Small intestine (tissue), 7 donors: Measurements from ENCODE around the gene KANTR. TPM values are rescaled to one million over a fixed set of nuclear protein-coding genes. Genes with fewer than 3 reads are reported as not detected.
A peak's percentile ranks its signal among the peaks of the same experiment; 100 is the strongest.

Experiments used
- DNase-seq, 2 donors: peaks; one replicate each; pipeline versions ENCODE4 v3.0.0 to v3.0.0-alpha.2; 2013
- FAIRE-seq: peaks from 2 replicates; lab custom pipeline; 2012; peaks lifted over from hg19 to GRCh38; lab: Jason Lieb, UNC
- H3K27ac ChIP-seq, 3 donors: one replicate each; pipeline ENCODE4 v1.5.1; 2013; ENCODE audit warnings: low read length in 2 of 3, mild to moderate bottlenecking in 2 of 3, control low read depth in 1 of 3, inconsistent platforms in 1 of 3, low read depth in 1 of 3, moderate library complexity in 1 of 3
- H3K27me3 ChIP-seq, 3 donors: one replicate each; pipeline ENCODE4 v1.6.1; 2013; ENCODE audit warnings: low read length in 3 of 3, inconsistent platforms in 1 of 3; ENCODE audit not compliant: control insufficient read depth in 3 of 3, insufficient read depth in 3 of 3
- H3K36me3 ChIP-seq, 3 donors: one replicate each; pipeline ENCODE4 v1.6.1; 2013; ENCODE audit warnings: low read length in 3 of 3, inconsistent platforms in 1 of 3, low read depth in 1 of 3, mild to moderate bottlenecking in 1 of 3, moderate library complexity in 1 of 3; ENCODE audit not compliant: control insufficient read depth in 3 of 3, insufficient read depth in 2 of 3
- H3K4me1 ChIP-seq, 3 donors: one replicate each; pipeline ENCODE4 v1.6.1; 2013; ENCODE audit warnings: low read length in 2 of 3, inconsistent platforms in 1 of 3, low read depth in 1 of 3, mild to moderate bottlenecking in 1 of 3, moderate library complexity in 1 of 3; ENCODE audit not compliant: control insufficient read depth in 3 of 3, insufficient read depth in 2 of 3
- H3K4me3 ChIP-seq, 3 donors: one replicate each; pipeline ENCODE4 v1.5.1; 2013; ENCODE audit warnings: low read length in 3 of 3, control low read depth in 1 of 3, inconsistent platforms in 1 of 3, low read depth in 1 of 3, mild to moderate bottlenecking in 1 of 3, moderate library complexity in 1 of 3
- H3K9me3 ChIP-seq, 2 donors: one replicate each; pipeline ENCODE4 v1.6.1; 2013; ENCODE audit warnings: low read depth in 1 of 2, low read length in 1 of 2; ENCODE audit not compliant: control insufficient read depth in 2 of 2, insufficient read depth in 1 of 2
- WGBS, 3 donors: extraction: QIAGEN DNeasy Blood & Tissue Kit; methylation state at CpG; one replicate each; pipeline ENCODE4 v1.1.7; 2013; 5-methylcytosine and 5-hydroxymethylcytosine counted together
- polyA plus RNA-seq, 4 donors: library from polyadenylated mRNA; stranded (reverse) in 3 of 4; unstranded in 1 of 4; fragments of 200-250 nt in 3 of 4; fragments of 120-200 nt in 1 of 4; gene quantifications; one replicate each; pipeline versions ENCODE4 v1.2.1 to v1.2.3, GENCODE V29; 2013
- donor health status: healthy with polysubstance abuse.
- donor health status: control.
- donor health status: control.
- donor health status: Bipolar disorder and iron deficiency.
- donor health status: healthy.

Gene KANTR
- polyA plus RNA-seq, 4 donors: 1.4 to 12.5 (median 4.0) TPM

DNA sequence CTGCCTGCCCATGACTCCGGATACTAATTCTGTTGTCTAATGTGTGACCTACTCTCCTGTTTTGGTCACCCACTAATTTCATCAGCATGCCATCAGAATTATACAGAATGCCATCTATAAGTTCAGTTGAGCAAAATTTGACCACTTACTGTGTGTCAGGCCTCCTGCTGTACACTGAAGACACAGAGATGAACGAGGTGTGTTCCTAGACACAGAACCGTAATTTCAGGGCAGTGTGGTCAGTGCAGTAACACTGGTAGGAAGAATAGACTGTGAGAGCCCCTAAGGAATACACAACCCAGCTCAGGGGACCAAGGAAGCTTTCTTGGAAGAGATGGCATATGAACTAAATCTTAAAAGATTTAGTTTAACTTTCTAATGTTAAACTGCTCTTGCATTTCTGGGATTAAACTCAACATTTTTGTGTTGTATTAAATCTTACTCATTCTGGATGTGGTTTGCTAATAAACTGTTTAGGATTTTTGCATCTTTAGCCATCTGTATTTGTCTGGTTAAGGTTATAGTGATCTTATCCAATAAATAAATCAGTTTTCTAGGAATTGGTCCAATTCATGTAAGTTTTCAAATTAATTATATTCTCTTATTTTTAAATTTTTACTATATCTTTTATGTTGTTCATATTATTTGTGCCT is 34.3 kb downstream of the KANTR start:
- no peak overlapping the region for H3K27ac ChIP-seq
- no peak for DNase-seq
- 77 to 94% (median 81%) methylated on average over 3 of the region's 3 CpGs for WGBS, 3 donors
- no peaks in the 10 kb centered on the region for H3K9me3 ChIP-seq
- H3K4me3 ChIP-seq: no peak overlapping the region
- no peaks in the 10 kb centered on the region for H3K27me3 ChIP-seq
- H3K4me1 ChIP-seq: no peaks in the 10 kb centered on the region
- H3K36me3 ChIP-seq: peaks cover 0 to 5% (median 3%) of the 10 kb centered on the region in 3 donors
- FAIRE-seq: no peak

DNA sequence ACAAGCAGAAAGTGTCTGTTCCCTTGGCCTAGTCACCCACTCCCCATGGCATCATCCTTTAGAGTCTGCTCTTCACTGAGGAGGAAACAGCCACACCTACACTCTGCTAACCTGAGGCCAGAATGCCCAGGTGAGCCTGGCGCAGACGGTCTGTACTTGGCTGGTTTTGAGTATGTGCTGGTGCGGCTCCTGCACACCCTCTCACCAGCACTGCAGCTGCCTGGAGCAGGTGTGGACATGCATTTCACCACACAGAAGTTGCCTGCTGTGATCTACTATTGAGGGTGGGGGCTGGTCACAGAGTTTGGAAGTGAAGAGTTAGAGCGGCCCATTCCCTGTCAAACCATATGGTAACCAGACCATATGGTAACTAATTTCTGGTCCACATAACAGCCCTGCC is 39.5 kb downstream of the KANTR start:
- Histone ChIP-seq H3K9me3 (no peaks in the 10 kb centered on the region), H3K36me3 (peaks cover 0 to 5% (median 0%) of the 10 kb centered on the region in 3 donors), H3K4me1 (no peaks in the 10 kb centered on the region), H3K27ac (no peak overlapping the region), H3K27me3 (no peaks in the 10 kb centered on the region), H3K4me3 (no peak overlapping the region)
- FAIRE-seq (no peak), DNase-seq (no peak)
- WGBS, 3 donors: 90 to 96% (median 96%) methylated on average over 4 of the region's 4 CpGs

DNA sequence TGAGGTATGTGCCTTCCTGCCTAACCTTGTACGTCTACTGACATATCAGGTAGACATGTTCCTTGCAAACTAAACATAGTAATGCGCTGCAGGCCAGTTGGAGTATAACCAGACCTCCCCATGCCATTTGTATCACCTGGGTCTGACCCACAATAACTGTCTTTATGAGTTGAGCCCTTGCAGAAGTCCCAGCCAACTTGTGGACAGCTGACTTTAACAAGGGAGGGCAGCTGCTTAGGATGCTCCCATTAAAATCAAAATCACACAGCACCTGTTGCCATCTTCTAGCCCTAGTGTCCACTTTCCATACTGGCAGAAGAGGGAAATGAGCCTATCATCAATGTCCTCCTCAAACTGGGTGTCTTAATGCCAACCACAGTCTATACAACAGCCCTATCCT is 41.6 kb downstream of the KANTR start:
- no peak overlapping the region for H3K4me3 ChIP-seq
- no peaks in the 10 kb centered on the region for H3K9me3 ChIP-seq
- peaks cover 0 to 5% (median 0%) of the 10 kb centered on the region in 3 donors for H3K36me3 ChIP-seq
- H3K27ac ChIP-seq: no peak overlapping the region
- 74 to 100% (median 98%) methylated on average over 2 of the region's 2 CpGs for WGBS, 3 donors
- DNase-seq (no peak), FAIRE-seq (no peak)
- no peaks in the 10 kb centered on the region for H3K4me1 ChIP-seq
- no peaks in the 10 kb centered on the region for H3K27me3 ChIP-seq

DNA sequence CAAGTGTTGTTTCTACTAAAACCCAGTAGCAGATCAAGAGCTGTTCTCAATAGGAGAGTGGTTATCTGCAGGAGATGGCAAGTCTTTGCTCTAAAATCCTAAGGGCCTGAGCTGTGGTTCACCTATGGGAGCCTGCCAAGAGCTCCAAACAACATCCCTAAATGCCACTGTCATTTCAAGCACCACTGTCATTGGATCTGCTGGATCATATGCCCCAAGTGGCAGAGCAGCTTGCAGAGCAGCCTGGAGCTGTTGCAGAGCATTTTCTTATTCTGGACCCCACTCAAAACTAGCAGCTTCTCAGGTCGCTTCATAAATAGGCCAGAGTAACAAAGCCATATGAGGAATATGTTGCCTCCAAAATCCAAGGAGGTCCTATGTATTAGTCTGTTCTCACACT is 59.6 kb downstream of the KANTR start:
- H3K27me3 ChIP-seq: no peaks in the 10 kb centered on the region
- H3K27ac ChIP-seq: no peak overlapping the region
- no peaks in the 10 kb centered on the region for H3K36me3 ChIP-seq
- H3K4me3 ChIP-seq: no peak overlapping the region
- 86 to 97% (median 95%) methylated on average over 1 of the region's 1 CpG for WGBS, 3 donors
- H3K4me1 ChIP-seq: no peaks in the 10 kb centered on the region
- DNase-seq (no peak), FAIRE-seq (no peak)
- H3K9me3 ChIP-seq: no peaks in the 10 kb centered on the region

DNA sequence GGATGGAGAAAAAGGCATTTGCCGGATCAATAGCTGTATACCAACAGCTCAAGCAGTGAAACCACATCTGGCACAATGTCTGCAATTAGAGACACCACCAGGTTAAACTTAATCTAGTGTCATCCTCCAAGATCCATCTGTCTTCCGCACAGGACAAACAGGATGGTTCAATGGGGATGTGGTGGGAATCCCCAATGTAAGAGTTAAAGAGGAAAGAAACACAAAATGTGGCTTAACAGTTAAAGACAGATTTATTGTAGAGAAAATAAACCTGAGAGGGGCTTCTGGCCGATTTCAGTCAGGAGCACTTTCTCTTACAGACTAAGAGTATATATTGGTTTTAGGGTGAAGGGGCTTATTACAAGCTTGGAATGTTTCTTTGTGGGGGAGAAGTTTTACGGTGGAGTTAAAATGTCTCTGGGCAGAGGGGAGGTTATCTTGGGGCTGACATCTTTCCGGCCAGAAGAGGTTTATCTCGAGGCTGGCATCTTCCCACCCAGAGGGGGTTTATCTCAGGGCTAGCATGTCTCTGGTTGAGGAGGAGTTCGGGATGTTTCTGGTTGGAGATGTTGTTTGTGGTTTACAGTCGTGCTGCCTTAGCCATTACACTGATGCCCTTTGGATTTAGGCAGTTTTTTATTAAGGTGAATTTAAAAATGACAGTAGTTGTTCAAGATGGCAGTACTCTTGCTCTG is 61.7 kb downstream of the KANTR start:
- DNase-seq (no peak), FAIRE-seq (no peak)
- no peak overlapping the region for H3K4me3 ChIP-seq
- no peaks in the 10 kb centered on the region for H3K27me3 ChIP-seq
- 82 to 92% (median 89%) methylated on average over 8 of the region's 8 CpGs for WGBS, 3 donors
- no peaks in the 10 kb centered on the region for H3K9me3 ChIP-seq
- H3K27ac ChIP-seq: no peak overlapping the region
- H3K36me3 ChIP-seq: no peaks in the 10 kb centered on the region
- H3K4me1 ChIP-seq: no peaks in the 10 kb centered on the region

DNA sequence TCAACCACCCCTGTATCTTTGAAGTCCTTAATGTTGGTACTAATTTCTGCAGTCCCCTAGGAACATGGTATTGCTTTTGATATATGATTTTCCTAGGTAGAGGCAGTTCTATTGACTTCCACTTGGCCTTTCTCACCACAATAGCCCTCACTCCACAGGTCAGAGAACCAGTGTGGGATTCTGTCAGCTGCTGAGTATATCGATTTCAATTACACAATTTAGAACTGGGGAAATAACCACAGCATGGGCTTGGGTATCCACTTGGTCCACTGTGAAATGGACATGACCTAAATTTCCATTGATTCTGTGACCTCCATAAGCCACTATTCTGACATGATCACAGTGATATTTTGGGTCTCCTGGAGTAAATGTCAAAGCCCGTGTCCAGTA is 62.3 kb downstream of the KANTR start:
- Histone ChIP-seq H3K27me3 (no peaks in the 10 kb centered on the region), H3K4me3 (no peak overlapping the region), H3K27ac (no peak overlapping the region), H3K9me3 (no peaks in the 10 kb centered on the region), H3K4me1 (no peaks in the 10 kb centered on the region), H3K36me3 (no peaks in the 10 kb centered on the region)
- no peak for FAIRE-seq
- WGBS, 3 donors: 88 to 92% (median 92%) methylated on average over 2 of the region's 2 CpGs
- no peak for DNase-seq

DNA sequence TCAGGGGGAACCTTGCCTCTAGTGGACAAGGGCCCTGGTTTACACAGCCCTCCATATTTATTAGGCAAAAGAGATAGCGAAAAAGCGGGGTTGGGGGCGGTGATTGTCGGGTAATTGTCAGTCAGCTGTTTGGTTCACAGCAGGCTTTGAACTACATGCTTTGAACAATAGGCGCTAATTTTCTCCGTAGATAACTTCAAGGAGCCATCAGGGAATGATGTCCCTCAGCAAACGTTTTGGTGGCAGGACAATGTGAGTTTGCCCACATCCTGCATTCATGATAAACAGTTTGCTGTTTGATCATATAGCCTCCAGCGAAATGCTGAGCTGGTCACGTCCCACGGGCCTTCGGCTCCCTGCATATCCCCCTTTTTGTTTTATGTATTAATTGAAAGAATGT is 65.2 kb downstream of the KANTR start:
- 86 to 92% (median 92%) methylated on average over 11 of the region's 11 CpGs for WGBS, 3 donors
- no peak for FAIRE-seq
- Histone ChIP-seq H3K36me3 (no peaks in the 10 kb centered on the region), H3K27me3 (no peaks in the 10 kb centered on the region), H3K4me1 (no peaks in the 10 kb centered on the region), H3K9me3 (no peaks in the 10 kb centered on the region), H3K4me3 (no peak overlapping the region), H3K27ac (no peak overlapping the region)
- no peak for DNase-seq

DNA sequence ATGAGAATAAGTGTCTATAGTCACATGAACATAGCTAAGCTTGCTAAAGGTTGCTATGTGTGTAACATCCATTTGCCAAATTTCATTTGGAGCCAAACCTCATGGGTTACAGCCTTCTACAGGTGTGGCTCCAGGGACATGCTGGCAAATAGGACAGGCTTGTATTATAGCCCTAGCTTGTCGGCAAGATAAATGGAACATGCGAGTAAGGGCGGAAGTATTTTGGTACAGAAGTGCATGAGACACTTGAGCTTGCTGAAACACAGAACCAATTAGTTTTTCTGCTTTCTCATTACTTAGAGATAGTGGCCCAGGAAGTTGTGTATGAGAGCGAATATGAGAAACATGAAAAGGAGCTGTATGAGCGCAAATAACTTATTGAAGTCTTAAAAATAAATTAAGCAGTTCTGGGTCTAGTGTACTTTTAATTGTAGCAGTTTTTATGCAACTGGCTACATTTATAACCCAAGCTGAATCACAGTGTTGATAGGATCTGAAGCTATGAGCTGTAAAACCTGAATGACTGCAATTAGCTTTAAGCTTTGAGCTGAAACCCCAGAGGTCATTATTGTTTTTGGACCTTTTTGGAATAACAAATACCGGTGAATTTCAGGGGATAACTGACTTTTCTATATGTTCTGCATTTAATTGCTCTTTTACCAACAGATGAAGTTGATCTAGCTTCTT is 66.5 kb downstream of the KANTR start:
- no peaks in the 10 kb centered on the region for H3K36me3 ChIP-seq
- no peaks in the 10 kb centered on the region for H3K9me3 ChIP-seq
- H3K4me1 ChIP-seq: no peaks in the 10 kb centered on the region
- WGBS, 3 donors: 25 to 69% (median 63%) methylated on average over 6 of the region's 6 CpGs
- no peak overlapping the region for H3K27ac ChIP-seq
- H3K27me3 ChIP-seq: no peaks in the 10 kb centered on the region
- DNase-seq: peak; percentile 38 to 51
- H3K4me3 ChIP-seq: no peak overlapping the region
- no peak for FAIRE-seq
